Brain microvascular endothelial cell (primary cell): ENCODE measurements around the gene CLIP2.

ENCODE experiments used
- DNase-seq: peaks from one replicate; pipeline ENCODE4 v3.0.0-alpha.2; 2020
- H3K27ac ChIP-seq: fragments of 250-450 bp; sonication (Bioruptor Pico); 2 replicates; pipeline ENCODE4 v1.5.1; 2020; ENCODE audit warnings: mild to moderate bottlenecking, moderate library complexity
- H3K27me3 ChIP-seq: fragments of 250-450 bp; sonication (Bioruptor Pico); replicated peaks from 2 replicates; pipeline ENCODE4 v1.5.1; 2020; ENCODE audit warnings: mild to moderate bottlenecking
- H3K36me3 ChIP-seq: fragments of 250-450 bp; sonication (Bioruptor Pico); replicated peaks from 2 replicates; pipeline ENCODE4 v1.5.1; 2020; ENCODE audit warnings: mild to moderate bottlenecking
- H3K4me3 ChIP-seq: 2 replicates; pipeline ENCODE4 v1.5.1; 2011; ENCODE audit warnings: low read depth, mild to moderate bottlenecking, control low read depth, low read length, moderate library complexity
- CTCF ChIP-seq: IDR thresholded peaks from 2 replicates; pipeline ENCODE4 v1.5.1; 2011; ENCODE audit warnings: low read depth, mild to moderate bottlenecking, moderate library complexity, low read length, control low read depth, inconsistent platforms; ENCODE audit errors: missing control alignments
- in situ Hi-C: cut with HindIII; loops from 2 replicates; pipeline ENCODE4 v1.10.0; 2017; ENCODE audit warnings: low sequenced_read_pairs, low pct_ligation_motif_present

The CLIP2 gene

GRCh38 chr7:74256491-74257408 is 32.5 kb upstream of the CLIP2 start:
- TF ChIP-seq CTCF = no peak
- Histone ChIP-seq H3K4me3 (no peak overlapping the region), H3K36me3 (no peaks in the 10 kb centered on the region), H3K27ac (peak overlapping the region; percentile 95), H3K27me3 (no peaks in the 10 kb centered on the region)
- in situ Hi-C loops = no loop called here
- DNase-seq = peak; percentile 92

GRCh38 chr7:74258639-74259038 is 30.6 kb upstream of the CLIP2 start:
- in situ Hi-C loops = no loop called here

GRCh38 chr7:74262639-74263398 is 26.4 kb upstream of the CLIP2 start:
- no peak for TF ChIP-seq CTCF
- in situ Hi-C loops = no loop called here
- no peaks in the 10 kb centered on the region for H3K27me3 ChIP-seq
- no peak overlapping the region for H3K4me3 ChIP-seq
- no peaks in the 10 kb centered on the region for H3K36me3 ChIP-seq
- no peak overlapping the region for H3K27ac ChIP-seq
- DNase-seq = no peak

More at GRCh38 chr7:74258639-74259038, 30.6 kb upstream of the CLIP2 start:
- no peak overlapping the region for H3K4me3 ChIP-seq
- no peak overlapping the region for H3K27ac ChIP-seq
- no peak for DNase-seq
- no peak for TF ChIP-seq CTCF
- no peaks in the 10 kb centered on the region for H3K36me3 ChIP-seq
- H3K27me3 ChIP-seq = no peaks in the 10 kb centered on the region

DNA sequence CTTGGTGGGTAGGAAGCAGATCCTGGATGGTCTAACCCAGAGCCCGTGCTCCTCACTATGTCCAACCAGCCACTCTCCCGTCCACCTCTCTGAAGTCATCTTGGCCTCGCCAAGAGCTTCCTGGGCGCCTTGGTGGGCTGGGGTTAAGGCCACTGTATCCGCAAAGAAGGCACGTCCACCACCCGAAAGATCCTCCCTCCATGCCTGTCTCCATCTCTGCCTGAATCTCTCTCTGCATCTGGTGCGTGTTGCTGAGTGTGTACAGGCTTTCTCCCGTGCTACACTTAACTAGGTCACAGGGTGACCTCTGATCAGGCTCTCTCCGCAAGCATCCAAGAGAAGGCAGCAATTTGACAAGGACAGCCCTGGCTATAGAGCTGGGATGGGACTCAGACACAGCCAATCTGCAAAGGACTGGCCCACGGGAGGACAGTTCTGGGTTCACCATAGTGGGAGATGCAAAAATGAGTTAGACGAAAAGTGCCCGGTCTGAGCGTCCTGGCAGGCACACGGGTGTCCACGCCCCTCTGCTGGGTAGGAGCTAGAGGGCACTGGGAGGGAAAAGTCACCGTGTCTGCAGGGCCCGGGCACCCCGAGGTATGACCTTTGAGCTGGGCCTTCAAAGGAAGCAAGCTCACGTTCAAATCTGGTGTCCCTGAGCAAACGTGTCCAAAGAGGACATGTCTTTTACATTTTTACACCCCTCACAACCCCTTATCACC is 25.6 kb upstream of the CLIP2 start:
- no peak overlapping the region for H3K4me3 ChIP-seq
- no peaks in the 10 kb centered on the region for H3K27me3 ChIP-seq
- H3K36me3 ChIP-seq = no peaks in the 10 kb centered on the region
- in situ Hi-C loops = no loop called here
- DNase-seq = no peak
- no peak for TF ChIP-seq CTCF
- H3K27ac ChIP-seq = no peak overlapping the region

DNA sequence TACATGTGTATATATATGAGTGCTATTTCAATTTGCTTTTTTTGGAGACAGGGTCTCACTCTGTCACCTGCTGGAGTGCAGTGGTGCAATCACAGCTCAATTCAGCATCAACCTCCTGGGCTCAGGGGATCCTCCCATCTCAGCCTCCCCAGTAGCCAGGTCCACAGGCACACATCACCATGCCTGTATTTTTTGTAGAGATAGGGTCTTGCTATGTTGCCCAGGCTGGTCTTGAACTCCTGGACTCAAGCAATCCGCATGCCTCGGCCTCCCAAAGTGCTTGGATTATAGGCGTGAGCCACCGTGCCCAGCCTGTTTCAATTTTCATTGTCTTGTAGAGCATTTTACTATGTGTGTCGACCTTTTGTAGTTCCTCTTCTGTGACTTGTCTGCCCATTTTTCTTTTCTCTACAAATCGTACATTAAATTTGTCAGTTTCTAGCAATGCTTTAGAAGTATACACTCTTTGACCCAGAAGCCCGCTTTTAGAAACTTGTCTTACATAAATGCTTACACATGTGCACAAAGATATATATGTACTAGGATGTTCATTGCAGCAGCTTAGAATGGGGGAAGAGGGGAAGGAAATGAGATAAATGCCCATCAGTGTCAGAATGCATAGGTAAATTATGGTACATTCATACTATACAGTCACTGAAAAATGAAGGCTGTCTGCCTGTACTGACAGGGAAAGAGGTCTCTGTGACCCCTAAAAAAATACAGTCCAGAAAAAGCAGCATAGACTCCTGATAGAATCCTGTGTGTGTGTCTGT is 22.8 kb upstream of the CLIP2 start:
- Histone ChIP-seq H3K36me3 (no peaks in the 10 kb centered on the region), H3K27ac (no peak overlapping the region), H3K27me3 (no peaks in the 10 kb centered on the region), H3K4me3 (no peak overlapping the region)
- DNase-seq = no peak
- TF ChIP-seq CTCF = no peak
- in situ Hi-C loops = no loop called here
